Measurements from ENCODE around the gene HES3. TPM values are rescaled to one million over a fixed set of nuclear protein-coding genes. Genes with fewer than 3 reads are reported as not detected.

Gene HES3
- 0.15 TPM in 1 of 5 replicates, not detected in the others for total RNA-seq (2022; extraction: Qiagen RNA extraction; ENCODE audit: low read depth)

GRCh38 chr1:6243993-6244392 lies at the start of gene HES3:
HES3 (plus strand) TSS chr1:6244179; CDS start chr1:6244366, 187 bp downstream.

GRCh38 chr1:6199298-6200187 lies 44.4 kb upstream of the HES3 start, which contains the start of gene RPL22:
RPL22 (minus strand) TSS chr1:6199595; CDS start chr1:6199573, 22 bp downstream.

GRCh38 chr1:6205849-6206519 lies 38.0 kb upstream of the HES3 start, which contains the start of gene RNF207:
RNF207 (plus strand) TSS chr1:6206119; CDS start chr1:6206536, 417 bp downstream.

GRCh38 chr1:6260961-6261614 lies 17.1 kb downstream of the HES3 start, which contains the start of gene GPR153:
GPR153 (minus strand) TSS chr1:6261098; CDS start chr1:6254905, 6,193 bp downstream.

Other genes starting within 250 kb of the HES3 start
- 6.9 to 10.0 TPM (median 8.3 TPM) in 5 replicates for gene KCNAB2, start 198.3 kb upstream of the HES3 start, total RNA-seq (2022; extraction: Qiagen RNA extraction; ENCODE audit: low read depth)
- gene CHD5, start 63.9 kb upstream of the HES3 start, total RNA-seq (2022; extraction: Qiagen RNA extraction; ENCODE audit: low read depth) = 0.58 to 1.1 TPM (median 0.81 TPM) in 5 replicates
- 266 to 472 TPM (median 442 TPM) in 5 replicates for gene RPL22, start 44.6 kb upstream of the HES3 start, total RNA-seq (2022; extraction: Qiagen RNA extraction; ENCODE audit: low read depth)
- 13.2 to 21.6 TPM (median 17.0 TPM) in 5 replicates for gene RNF207, start 38.1 kb upstream of the HES3 start, total RNA-seq (2022; extraction: Qiagen RNA extraction; ENCODE audit: low read depth)
- gene ICMT, start 8.2 kb upstream of the HES3 start, total RNA-seq (2022; extraction: Qiagen RNA extraction; ENCODE audit: low read depth) = 50.0 to 62.8 TPM (median 58.0 TPM) in 5 replicates
- 0.99 to 1.4 TPM (median 1.2 TPM) in 5 replicates for gene GPR153, start 16.9 kb downstream of the HES3 start, total RNA-seq (2022; extraction: Qiagen RNA extraction; ENCODE audit: low read depth)
- gene ACOT7, start 149.6 kb downstream of the HES3 start, total RNA-seq (2022; extraction: Qiagen RNA extraction; ENCODE audit: low read depth) = 56.2 to 75.5 TPM (median 71.0 TPM) in 5 replicates
- gene HES2, start 175.7 kb downstream of the HES3 start, total RNA-seq (2022; extraction: Qiagen RNA extraction; ENCODE audit: low read depth) = 2.1 to 4.3 TPM (median 3.1 TPM) in 5 replicates
- gene ESPN, start 180.6 kb downstream of the HES3 start, total RNA-seq (2022; extraction: Qiagen RNA extraction; ENCODE audit: low read depth) = 0.37 to 0.79 TPM (median 0.58 TPM) in 4 of 5 replicates, not detected in the other
- gene TNFRSF25, start 222.0 kb downstream of the HES3 start, total RNA-seq (2022; extraction: Qiagen RNA extraction; ENCODE audit: low read depth) = 2.9 to 3.9 TPM (median 3.7 TPM) in 5 replicates
- gene PLEKHG5, start 247.5 kb downstream of the HES3 start, total RNA-seq (2022; extraction: Qiagen RNA extraction; ENCODE audit: low read depth) = 2.4 to 4.1 TPM (median 3.9 TPM) in 5 replicates

All from A549 treated with DMSO at 1 μM for 4 hours (cell line).